GM19351 (cell line): ENCODE results near the gene OR56A5.
"Not testable (repeated sequence)": the region's sequence is repeated elsewhere in the genome, so short reads cannot be mapped to it uniquely, and the experiment has no call there.

Source experiments
- ATAC-seq: cut with Tn5 transposase; IDR thresholded peaks from one replicate; pipeline ENCODE4 v1.9.1; 2021; ENCODE audit warnings: mild to moderate bottlenecking, moderate library complexity; ENCODE audit not compliant: unreplicated experiment

The OR56A5 gene, protein sequence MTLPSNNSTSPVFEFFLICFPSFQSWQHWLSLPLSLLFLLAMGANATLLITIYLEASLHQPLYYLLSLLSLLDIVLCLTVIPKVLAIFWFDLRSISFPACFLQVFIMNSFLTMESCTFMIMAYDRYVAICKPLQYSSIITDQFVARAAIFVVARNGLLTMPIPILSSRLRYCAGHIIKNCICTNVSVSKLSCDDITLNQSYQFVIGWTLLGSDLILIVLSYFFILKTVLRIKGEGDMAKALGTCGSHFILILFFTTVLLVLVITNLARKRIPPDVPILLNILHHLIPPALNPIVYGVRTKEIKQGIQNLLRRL

GRCh38 chr11:5968394-5968793 is at the start of gene OR56A5:
Gene OR56A5, minus strand, starts transcription at chr11:5968494. Its CDS starts 0 bp downstream, at chr11:5968494.
- ATAC-seq, result no peak

DNA sequence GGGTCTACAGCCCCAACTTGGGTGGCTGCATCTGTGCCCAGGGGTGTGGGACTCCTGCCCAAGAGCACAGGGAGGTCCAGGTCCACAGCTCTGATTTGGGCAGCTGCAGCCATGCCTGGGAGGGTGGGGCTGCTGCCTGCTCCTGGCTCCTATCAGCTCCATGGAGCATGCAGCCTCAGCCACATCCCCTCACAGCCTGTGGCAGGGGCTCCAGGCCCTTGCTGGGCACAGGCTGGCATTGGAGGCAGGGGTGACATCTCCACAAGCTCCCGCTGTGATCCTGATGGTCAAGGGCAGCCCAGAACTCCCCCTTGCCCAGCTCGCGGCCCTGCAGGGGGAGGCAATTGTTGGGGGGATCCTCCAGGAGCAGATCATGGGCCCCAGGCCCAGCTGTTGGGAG is 44.7 kb upstream of the OR56A5 start:
- no peak for ATAC-seq

DNA sequence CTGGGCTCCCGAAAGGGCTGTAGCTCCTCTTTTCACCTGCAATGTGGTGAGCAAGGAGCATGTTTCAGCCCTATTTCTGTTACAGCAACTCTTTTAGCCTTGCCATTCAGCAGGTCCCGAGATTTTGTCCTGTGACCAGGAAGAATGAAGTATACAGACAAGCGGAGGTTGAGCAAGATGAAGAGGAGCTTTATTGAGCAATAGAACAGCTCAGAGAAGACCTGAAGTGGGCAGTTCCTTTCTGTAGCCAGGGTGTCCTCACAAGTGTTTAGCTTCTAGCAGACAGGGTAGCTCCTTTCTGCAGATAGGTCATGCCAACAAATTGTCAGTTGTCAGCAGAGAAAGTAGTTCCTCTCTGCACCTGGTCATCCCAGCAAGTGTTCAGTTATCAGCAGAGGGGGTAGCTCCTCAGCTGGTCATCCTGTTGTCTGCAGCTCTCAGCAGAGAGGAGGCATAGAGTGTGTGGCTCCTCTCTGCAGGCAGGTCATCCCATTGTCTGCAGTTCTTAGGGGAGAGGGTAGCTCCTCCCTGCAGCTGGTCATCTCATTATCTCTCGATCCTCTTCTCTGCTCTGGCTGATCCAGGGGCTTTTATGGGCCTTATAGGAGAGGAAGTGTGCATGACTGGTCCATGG is 43.9 kb upstream of the OR56A5 start:
- no peak for ATAC-seq

- no peak for ATAC-seq
Observed at GRCh38 chr11:6006846-6007245, 38.6 kb upstream of the OR56A5 start, which contains the start of gene OR56A4. Gene OR56A4, minus strand, starts transcription at chr11:6006946. Its CDS starts 3,954 bp downstream, at chr11:6002992.

- ATAC-seq, result no peak
Observed at GRCh38 chr11:6006395-6006794, 38.1 kb upstream of the OR56A5 start.

DNA sequence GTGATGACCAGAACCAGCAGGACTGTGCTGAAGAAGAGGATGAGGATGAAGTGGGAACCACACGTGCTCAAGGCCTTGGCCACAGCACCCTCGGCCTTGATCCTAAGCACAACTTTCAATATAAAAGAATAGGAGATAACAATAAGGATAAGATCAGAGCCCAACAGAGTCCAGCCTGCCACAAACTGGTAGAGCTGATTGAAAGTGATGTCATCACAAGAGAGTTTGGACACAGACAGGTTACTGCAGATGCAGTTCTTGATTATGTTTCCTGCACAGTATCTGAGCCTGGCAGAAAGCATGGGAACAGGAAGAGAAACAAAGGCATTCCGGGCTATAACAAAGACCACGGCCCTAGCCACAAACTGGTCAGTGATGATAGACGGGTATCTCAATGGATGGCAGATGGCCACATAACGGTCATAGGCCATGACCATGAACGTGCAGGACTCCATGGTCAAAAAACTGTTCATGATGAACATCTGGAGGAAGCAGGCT is 34.0 kb upstream of the OR56A5 start:
- no peak for ATAC-seq

DNA sequence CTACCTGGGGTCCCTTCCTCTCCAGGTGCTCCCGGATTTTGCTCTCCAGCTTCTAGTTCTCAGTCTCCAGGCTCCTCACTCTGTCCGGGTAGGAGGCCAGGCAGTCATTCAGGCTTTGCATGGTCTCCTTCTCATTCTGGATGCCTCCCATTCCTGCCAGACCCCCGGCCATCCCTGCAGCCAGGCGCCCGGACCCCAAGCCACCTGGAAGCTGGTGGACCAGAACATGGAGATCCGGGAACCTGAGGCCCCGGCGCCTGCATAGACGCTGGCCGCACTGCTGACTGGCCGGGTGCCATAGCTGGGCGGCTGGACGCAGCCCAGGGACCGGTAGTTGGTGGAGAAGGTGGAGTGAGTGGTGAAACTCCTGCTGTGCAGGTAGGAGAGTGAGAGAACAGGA is 26.5 kb upstream of the OR56A5 start:
- ATAC-seq, result no peak

DNA sequence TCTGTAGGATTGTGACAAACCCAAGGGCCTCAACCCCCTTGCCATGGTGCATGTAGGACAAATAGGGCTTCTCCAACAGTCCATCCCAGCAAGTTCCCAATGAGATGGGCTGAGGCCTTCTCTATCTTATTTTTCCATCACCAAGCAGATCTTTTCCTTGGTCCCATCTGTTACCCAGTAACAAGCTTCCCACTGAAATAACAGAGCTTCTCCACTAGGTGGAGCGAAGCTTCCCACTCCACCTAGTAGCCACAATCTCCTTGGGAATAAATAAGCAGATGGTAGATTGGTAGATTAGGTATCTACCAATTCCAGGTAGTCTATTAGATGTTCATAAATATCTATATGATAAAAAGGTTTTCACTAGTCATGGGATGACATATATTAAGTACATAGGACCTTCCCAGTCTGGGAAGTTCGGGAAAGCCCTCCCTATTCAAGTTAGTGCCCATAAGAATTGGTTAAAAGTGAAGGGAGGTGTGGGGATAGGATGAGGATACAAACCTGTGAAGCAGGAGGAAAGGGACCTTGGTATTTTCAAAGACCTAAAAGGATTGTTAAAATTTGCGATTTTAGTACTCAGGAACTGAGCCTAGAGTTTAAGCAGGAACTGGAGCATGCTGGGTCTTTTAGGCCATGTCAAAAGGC is 24.4 kb upstream of the OR56A5 start:
- ATAC-seq, result peak; percentile 55

- peak; percentile 15 for ATAC-seq
Observed at GRCh38 chr11:5992150-5992549, 23.9 kb upstream of the OR56A5 start.

- no peak for ATAC-seq
Observed at GRCh38 chr11:5989203-5989602, 20.9 kb upstream of the OR56A5 start.

- ATAC-seq, result no peak
Observed at GRCh38 chr11:5986885-5987284, 18.6 kb upstream of the OR56A5 start, which contains the start of gene OR52L1. Gene OR52L1, minus strand, starts transcription at chr11:5986985. Its CDS starts 55 bp downstream, at chr11:5986930.

- no peak for ATAC-seq
Observed at GRCh38 chr11:5983443-5983842, 15.1 kb upstream of the OR56A5 start.

- no peak for ATAC-seq
Observed at GRCh38 chr11:5973530-5973929, 5.2 kb upstream of the OR56A5 start.

GRCh38 chr11:5967708-5968107 is 586 bp downstream of the OR56A5 start:
- ATAC-seq, result no peak

DNA sequence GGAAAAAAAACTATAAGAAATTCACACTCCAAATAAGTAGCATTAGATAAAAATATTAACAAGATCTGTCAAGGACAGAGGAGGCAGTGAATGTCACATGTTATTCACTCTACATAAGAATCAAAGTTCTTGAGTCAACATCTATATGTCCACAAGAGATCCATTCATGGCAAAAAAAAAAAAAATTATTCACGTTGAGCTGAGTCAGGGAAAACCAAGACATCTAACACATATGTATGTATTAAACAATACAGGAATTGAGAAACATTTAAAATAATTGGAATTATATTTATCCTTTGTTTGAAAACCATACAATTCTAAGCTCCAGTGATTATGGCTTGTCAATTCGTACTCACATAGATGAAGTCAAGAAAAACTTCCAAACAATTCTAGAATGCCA is 1.3 kb downstream of the OR56A5 start:
- ATAC-seq, result no peak

GRCh38 chr11:5960704-5961320 is 7.5 kb downstream of the OR56A5 start:
- ATAC-seq, result not testable (repeated sequence)

DNA sequence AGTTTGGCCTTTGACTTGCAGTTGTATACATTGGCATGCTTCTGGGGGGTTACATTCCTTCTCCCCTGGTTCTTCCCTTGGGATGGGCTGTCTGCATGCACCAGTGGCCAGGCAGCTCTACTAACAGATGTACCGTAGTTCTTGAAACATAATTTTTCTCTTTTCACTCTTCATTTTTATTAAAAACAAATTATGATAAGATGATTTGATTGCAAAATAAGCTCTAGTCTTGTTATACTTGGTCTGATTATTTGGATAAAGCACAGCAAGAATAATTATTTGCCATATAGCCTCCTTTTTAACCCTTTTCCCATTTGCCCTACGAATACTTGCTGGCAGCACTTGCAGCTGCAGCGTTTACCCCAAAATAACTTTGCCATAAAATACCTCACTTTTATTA is 12.7 kb downstream of the OR56A5 start:
- no peak for ATAC-seq

GRCh38 chr11:5941951-5942350 is 26.3 kb downstream of the OR56A5 start, which contains the start of gene OR56A3:
Gene OR56A3, plus strand, starts transcription at chr11:5942251. Its CDS starts 5,096 bp downstream, at chr11:5947347.
- no peak for ATAC-seq

DNA sequence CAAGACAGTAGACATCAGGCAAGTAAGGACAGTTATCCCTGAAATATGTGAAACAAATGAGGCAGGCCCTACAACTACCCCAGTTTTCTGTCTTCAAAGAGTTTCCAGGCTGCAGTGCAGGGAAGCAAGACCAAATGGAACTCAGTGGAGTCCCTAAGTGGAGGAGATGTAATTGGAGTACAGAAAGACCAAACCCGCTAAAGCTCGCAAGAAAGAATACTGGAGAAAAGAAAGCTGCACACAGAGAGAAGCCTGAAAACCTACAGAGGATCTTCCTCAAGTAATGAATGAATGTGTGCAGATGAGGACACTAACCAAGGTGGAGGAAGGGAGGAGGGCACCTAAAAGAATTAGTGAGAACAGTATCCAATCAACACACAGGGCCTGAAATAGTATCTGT is 27.5 kb downstream of the OR56A5 start:
- ATAC-seq, result no peak

DNA sequence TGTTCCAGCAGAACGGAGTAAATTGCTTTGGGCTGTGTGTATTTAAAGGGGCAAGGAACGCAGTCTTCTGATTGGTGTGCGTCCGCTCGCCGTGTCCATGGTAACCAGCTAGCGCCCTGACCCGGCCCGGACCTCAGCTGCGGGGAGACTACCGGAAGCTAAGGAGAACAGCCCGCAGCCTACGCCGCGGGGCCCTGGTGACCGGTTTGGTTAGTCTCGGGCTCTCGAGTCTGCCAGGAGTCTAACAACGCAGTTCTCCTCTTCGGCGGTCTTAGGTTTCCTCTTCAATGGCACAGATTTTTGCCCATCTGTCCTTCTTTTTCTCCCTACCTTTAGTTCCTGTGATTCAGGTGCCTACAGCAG is 29.7 kb downstream of the OR56A5 start:
- no peak for ATAC-seq
